Thyroid gland (tissue), 4 donors: ENCODE results near the gene ENPP3. TPM values are rescaled to one million over a fixed set of nuclear protein-coding genes. Genes with fewer than 3 reads are reported as not detected.

Experiments
- DNase-seq, 2 donors: peaks; one replicate each; pipeline ENCODE4 v3.0.0-alpha.2; 2019
- H3K27ac ChIP-seq, 3 donors: fragments of 200-600 bp; sonication (generic); 1 replicate in 2 of 3; 2 replicates in 1 of 3; pipeline ENCODE4 v1.5.1; 2016 to 2019; ENCODE audit warnings: mild to moderate bottlenecking in 1 of 3, moderate library complexity in 1 of 3
- H3K27me3 ChIP-seq: fragments of 200-600 bp; sonication (generic); one replicate; pipeline ENCODE4 v1.5.1; 2019
- H3K36me3 ChIP-seq, 2 donors: fragments of 200-600 bp; sonication (generic); one replicate each; pipeline ENCODE4 v1.5.1; 2016 to 2019
- H3K4me1 ChIP-seq, 2 donors: fragments of 200-600 bp; sonication (generic); one replicate each; pipeline ENCODE4 v1.5.1; 2017 to 2019
- H3K4me3 ChIP-seq, 3 donors: fragments of 200-600 bp; sonication (generic); replicated peaks in 1 of 3; 1 replicate in 2 of 3; 2 replicates in 1 of 3; pipeline ENCODE4 v1.5.1; 2016; ENCODE audit warnings: mild to moderate bottlenecking in 1 of 3
- H3K9me3 ChIP-seq: fragments of 200-600 bp; sonication (generic); one replicate; pipeline ENCODE4 v1.5.1; 2017
- CTCF ChIP-seq, 6 experiments: fragments of 200-600 bp in 3 of 6; fragments of 450-650 bp in 3 of 6; sonication (generic) in 3 of 6; IDR thresholded peaks; one replicate each; pipeline ENCODE4 v1.5.1; 2016 to 2019; ENCODE audit warnings: antibody characterized with exemption in 6 of 6, mild to moderate bottlenecking in 2 of 6, inconsistent platforms in 1 of 6, moderate library complexity in 1 of 6
- POLR2A ChIP-seq, 2 donors: fragments of 450-650 bp; IDR thresholded peaks; one replicate each; pipeline ENCODE4 v1.6.1; 2017; ENCODE audit warnings: antibody characterized with exemption in 2 of 2, mild to moderate bottlenecking in 2 of 2, moderate library complexity in 1 of 2
- WGBS, 2 donors: methylation state at CpG; one replicate each; pipeline ENCODE4 v1.1.5; 2017; 5-methylcytosine and 5-hydroxymethylcytosine counted together
- intact Hi-C: fragments of 100-400 bp; cut with DNase I; formaldehyde crosslinking; loops from one replicate; pipeline ENCODE4 v1.15.1; 2023
- total RNA-seq, 4 donors: library from RNA; depleted of rRNA; stranded (reverse); fragments of >200 nt; gene quantifications; one replicate each; pipeline ENCODE4 v1.2.3, GENCODE V29; 2016

ENPP3 gene
- total RNA-seq, 4 donors from 2014 or later, result 0.29 to 2.1 (median 0.85) TPM

GRCh38 chr6:131642565-131642964 lies 5.5 kb downstream of the ENPP3 start:
- Histone ChIP-seq H3K9me3 (no peaks in the 10 kb centered on the region), H3K4me3 (no peak overlapping the region), H3K27me3 (no peaks in the 10 kb centered on the region), H3K27ac (no peak overlapping the region), H3K36me3 (no peaks in the 10 kb centered on the region), H3K4me1 (no peaks in the 10 kb centered on the region)
- WGBS, 2 donors, result 84 to 87% methylated on average over 6 of the region's 6 CpGs
- no peak for DNase-seq
- no peak for TF ChIP-seq POLR2A (IDR thresholded peaks at IDR 0.05)
- no peak for TF ChIP-seq CTCF (IDR thresholded peaks at IDR 0.05)
- intact Hi-C loops, result no loop called here

- Histone ChIP-seq H3K36me3 (no peaks in the 10 kb centered on the region), H3K27me3 (no peaks in the 10 kb centered on the region), H3K4me3 (no peak overlapping the region), H3K27ac (no peak overlapping the region), H3K4me1 (no peaks in the 10 kb centered on the region), H3K9me3 (no peaks in the 10 kb centered on the region)
- DNase-seq, result no peak
- intact Hi-C loops, result no loop called here
- WGBS, 2 donors, result 66 to 73% methylated on average over 3 of the region's 3 CpGs
- TF ChIP-seq CTCF (IDR thresholded peaks at IDR 0.05), result no peak
- TF ChIP-seq POLR2A (IDR thresholded peaks at IDR 0.05), result no peak
These were observed 6.0 kb downstream of the ENPP3 start for GRCh38 chr6:131642987-131643611.

- no peaks in the 10 kb centered on the region for H3K4me1 ChIP-seq
- DNase-seq, result no peak
- intact Hi-C loops, result no loop called here
- H3K27ac ChIP-seq, result no peak overlapping the region
- TF ChIP-seq CTCF (IDR thresholded peaks at IDR 0.05) (no peak), POLR2A (IDR thresholded peaks at IDR 0.05) (no peak)
- 71 to 73% methylated on average over 2 of the region's 2 CpGs for WGBS, 2 donors
- H3K4me3 ChIP-seq, result no peak overlapping the region
- H3K36me3 ChIP-seq, result no peaks in the 10 kb centered on the region
- no peaks in the 10 kb centered on the region for H3K27me3 ChIP-seq
- H3K9me3 ChIP-seq, result no peaks in the 10 kb centered on the region
These were observed 6.9 kb downstream of the ENPP3 start for GRCh38 chr6:131643855-131644460.

- TF ChIP-seq POLR2A (IDR thresholded peaks at IDR 0.05) (no peak), CTCF (IDR thresholded peaks at IDR 0.05) (no peak)
- H3K27ac ChIP-seq, result no peak overlapping the region
- 79 to 90% methylated on average over 1 of the region's 1 CpG for WGBS, 2 donors
- H3K9me3 ChIP-seq, result no peaks in the 10 kb centered on the region
- intact Hi-C loops, result no loop called here
- no peak for DNase-seq
- no peaks in the 10 kb centered on the region for H3K4me1 ChIP-seq
- no peak overlapping the region for H3K4me3 ChIP-seq
- H3K27me3 ChIP-seq, result no peaks in the 10 kb centered on the region
- no peaks in the 10 kb centered on the region for H3K36me3 ChIP-seq
These were observed 7.8 kb downstream of the ENPP3 start for GRCh38 chr6:131644921-131645320.

- Histone ChIP-seq H3K27me3 (no peaks in the 10 kb centered on the region), H3K4me3 (no peak overlapping the region), H3K4me1 (no peaks in the 10 kb centered on the region), H3K9me3 (no peaks in the 10 kb centered on the region), H3K36me3 (no peaks in the 10 kb centered on the region), H3K27ac (no peak overlapping the region)
- no peak for TF ChIP-seq CTCF (IDR thresholded peaks at IDR 0.05)
- TF ChIP-seq POLR2A (IDR thresholded peaks at IDR 0.05), result no peak
- intact Hi-C loops, result no loop called here
- DNase-seq, result no peak
- whole genome bisulfite sequencing, 2 donors, result 88 to 95% methylated on average over 2 of the region's 2 CpGs
These were observed 8.7 kb downstream of the ENPP3 start for GRCh38 chr6:131645846-131646245.
